PC-3 (cell line): Measurements from ENCODE around the gene USP22.

Experiments used
- EZH2 ChIP-seq: fragments of 300-600 bp; sonication (generic); IDR thresholded peaks from one replicate; pipeline ENCODE4 v1.6.1; 2017; ENCODE audit warnings: antibody characterized with exemption, mild to moderate bottlenecking, low read length; ENCODE audit not compliant: unreplicated experiment
- EZH2phosphoT487 ChIP-seq: fragments of 300-600 bp; sonication (generic); IDR thresholded peaks from 2 replicates; pipeline ENCODE4 v1.6.1; 2018; ENCODE audit warnings: mild to moderate bottlenecking, antibody characterized with exemption, low read length, borderline replicate concordance
- TF ChIP-seq, protein P1 (sequence below): fragments of 300-600 bp; sonication (generic); conservative IDR thresholded peaks from 2 replicates; pipeline ENCODE4 v1.5.1; 2017; ENCODE audit warnings: antibody characterized with exemption, low read depth, mild to moderate bottlenecking, low read length

DNA sequence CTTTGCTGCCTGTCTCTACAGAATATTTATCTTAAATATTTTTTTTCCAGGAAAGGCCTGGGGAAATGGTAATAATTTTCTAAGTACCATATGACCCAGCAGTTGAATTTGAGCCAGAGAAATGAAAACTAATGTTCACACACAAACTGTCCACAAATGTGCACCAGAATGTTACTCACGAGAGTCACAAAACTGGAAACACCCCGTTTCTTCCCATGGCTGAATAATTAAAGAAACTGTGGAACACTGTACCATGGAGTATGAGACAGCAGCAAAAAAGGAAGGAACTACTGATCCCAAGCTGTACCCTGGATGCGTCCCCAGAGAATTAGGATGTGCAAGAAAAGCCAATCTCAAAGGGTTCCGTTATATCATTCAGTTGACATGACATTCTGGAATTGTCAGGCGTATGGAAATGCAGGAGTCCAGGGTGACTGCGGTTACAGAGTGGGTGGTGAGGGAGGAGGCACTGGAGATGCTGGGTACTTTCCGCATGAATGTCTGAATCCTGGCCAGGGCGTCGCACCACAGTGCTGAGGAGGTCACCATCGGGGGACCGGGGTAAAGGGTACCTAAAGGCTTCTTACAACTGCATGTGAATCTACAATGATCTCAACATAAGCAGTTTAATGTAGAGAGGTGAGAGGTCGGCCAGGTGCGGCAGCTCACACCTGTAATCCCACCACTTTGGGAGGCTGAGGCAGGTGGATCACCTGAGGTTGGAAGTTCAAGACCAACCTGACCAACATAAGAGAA is 34.5 kb downstream of the USP22 start:
- TF ChIP-seq, protein P1, sequence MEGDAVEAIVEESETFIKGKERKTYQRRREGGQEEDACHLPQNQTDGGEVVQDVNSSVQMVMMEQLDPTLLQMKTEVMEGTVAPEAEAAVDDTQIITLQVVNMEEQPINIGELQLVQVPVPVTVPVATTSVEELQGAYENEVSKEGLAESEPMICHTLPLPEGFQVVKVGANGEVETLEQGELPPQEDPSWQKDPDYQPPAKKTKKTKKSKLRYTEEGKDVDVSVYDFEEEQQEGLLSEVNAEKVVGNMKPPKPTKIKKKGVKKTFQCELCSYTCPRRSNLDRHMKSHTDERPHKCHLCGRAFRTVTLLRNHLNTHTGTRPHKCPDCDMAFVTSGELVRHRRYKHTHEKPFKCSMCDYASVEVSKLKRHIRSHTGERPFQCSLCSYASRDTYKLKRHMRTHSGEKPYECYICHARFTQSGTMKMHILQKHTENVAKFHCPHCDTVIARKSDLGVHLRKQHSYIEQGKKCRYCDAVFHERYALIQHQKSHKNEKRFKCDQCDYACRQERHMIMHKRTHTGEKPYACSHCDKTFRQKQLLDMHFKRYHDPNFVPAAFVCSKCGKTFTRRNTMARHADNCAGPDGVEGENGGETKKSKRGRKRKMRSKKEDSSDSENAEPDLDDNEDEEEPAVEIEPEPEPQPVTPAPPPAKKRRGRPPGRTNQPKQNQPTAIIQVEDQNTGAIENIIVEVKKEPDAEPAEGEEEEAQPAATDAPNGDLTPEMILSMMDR = no peak
- no peak for TF ChIP-seq EZH2
- no peak for TF ChIP-seq EZH2phosphoT487
